K562 (cell line): ENCODE data around the gene SSBP2. TPM values are rescaled to one million over a fixed set of nuclear protein-coding genes. Genes with fewer than 3 reads are reported as not detected.
A peak's percentile ranks its signal among the peaks of the same experiment; 100 is the strongest.

Experiments used
- CEBPB ChIP-seq: fragments of 450-650 bp; IDR thresholded peaks from 2 replicates; pipeline ENCODE4 v1.6.1; 2016; ENCODE audit warnings: missing genetic modification characterization, missing compliant biosample characterization
- FOXK2 ChIP-seq, 2 experiments: fragments of 450-650 bp; IDR thresholded peaks in 1 of 2; conservative IDR thresholded peaks in 1 of 2; 2 replicates each; pipeline ENCODE4 v1.6.1; 2016; ENCODE audit warnings: low read depth in 2 of 2, mild to moderate bottlenecking in 1 of 2
- GATA2 ChIP-seq: sonication (generic); formaldehyde crosslinking; IDR thresholded peaks from 2 replicates; pipeline ENCODE4 v1.4.0; 2020; ENCODE audit warnings: mild to moderate bottlenecking, missing genetic modification reagents
- HBP1 ChIP-seq: fragments of 450-650 bp; formaldehyde crosslinking; IDR thresholded peaks from 2 replicates; pipeline ENCODE4 v1.4.0; 2022; ENCODE audit warnings: missing genetic modification characterization
- LCOR ChIP-seq: sonication (generic); formaldehyde crosslinking; IDR thresholded peaks from 2 replicates; pipeline ENCODE4 v1.8.0; 2022; ENCODE audit warnings: mild to moderate bottlenecking, missing genetic modification reagents
- MAFG ChIP-seq: fragments of 450-650 bp; conservative IDR thresholded peaks from 2 replicates; pipeline ENCODE4 v1.6.1; 2016; ENCODE audit warnings: missing genetic modification characterization, missing compliant biosample characterization
- SMAD4 ChIP-seq: fragments of 250-450 bp; sonication (Bioruptor Pico); conservative IDR thresholded peaks from 2 replicates; pipeline ENCODE4 v1.8.0; 2021; ENCODE audit warnings: inconsistent platforms, mild to moderate bottlenecking, moderate library complexity
- STAG1 ChIP-seq: sonication (generic); formaldehyde crosslinking; IDR thresholded peaks from 2 replicates; pipeline ENCODE4 v1.5.0; 2020; ENCODE audit warnings: missing genetic modification reagents, borderline replicate concordance
- THRA ChIP-seq: fragments of 450-650 bp; IDR thresholded peaks from 2 replicates; pipeline ENCODE4 v1.6.1; 2017; ENCODE audit warnings: mild to moderate bottlenecking, moderate library complexity
- YBX1 ChIP-seq: fragments of 450-650 bp; IDR thresholded peaks from 2 replicates; pipeline ENCODE4 v1.7.1; 2016; ENCODE audit warnings: mild to moderate bottlenecking
- ZNF217 ChIP-seq: sonication (generic); formaldehyde crosslinking; IDR thresholded peaks from 2 replicates; pipeline ENCODE4 v1.8.0; 2022; ENCODE audit warnings: mild to moderate bottlenecking, missing genetic modification reagents
- ZNF282 ChIP-seq: sonication (generic); formaldehyde crosslinking; IDR thresholded peaks from 2 replicates; pipeline ENCODE4 v1.8.1; 2023; ENCODE audit warnings: missing genetic modification reagents
- ZNF644 ChIP-seq: fragments of 200-800 bp; sonication (Bioruptor generic); IDR thresholded peaks from 2 replicates; pipeline ENCODE4 v1.6.1; 2016; ENCODE audit warnings: low read depth, missing genetic modification characterization, missing compliant biosample characterization
- polyA plus RNA-seq, 8 experiments: library from polyadenylated mRNA; depleted of rRNA in 4 of 8; stranded (reverse) in 5 of 8; unstranded in 3 of 8; fragments of >200 nt; fragmentation: Nextera tagmentation in 2 of 8; fragmentation: Illumina TruSeq in 1 of 8; extraction: Ambion mirVana in 2 of 8; extraction: Trizol in 1 of 8; gene quantifications; 2 replicates each; pipeline versions ENCODE4 v1.2.1 to v1.2.3, GENCODE V29; 2011 to 2014; ENCODE audit warnings: inconsistent platforms in 1 of 8, missing spikeins in 1 of 8
- total RNA-seq, 7 experiments: library from RNA; depleted of rRNA in 6 of 7; stranded (reverse); fragments of >200 nt in 6 of 7; fragmentation: Illumina TruSeq in 2 of 7; extraction: Trizol in 2 of 7; gene quantifications; 2 replicates each; pipeline versions ENCODE4 v1.2.1 to v1.2.3, GENCODE V29; 2011 to 2021; ENCODE audit warnings: low replicate concordance in 1 of 7
- TF ChIP-seq, protein P1 (sequence below), 2 experiments: fragments of 450-650 bp; formaldehyde crosslinking in 1 of 2; IDR thresholded peaks; 2 replicates each; pipeline versions ENCODE4 v1.4.0 to v1.6.1; 2014 to 2020; ENCODE audit warnings: mild to moderate bottlenecking in 2 of 2, borderline replicate concordance in 1 of 2, low read depth in 1 of 2
- TF ChIP-seq, protein P2 (sequence below): sonication (generic); formaldehyde crosslinking; IDR thresholded peaks from 2 replicates; pipeline ENCODE4 v1.8.0; 2022; ENCODE audit warnings: mild to moderate bottlenecking, missing genetic modification reagents

The SSBP2 gene
- total and polyA plus RNA-seq, 9 of the 15 experiments (the other 6 are each of a cell fraction or from before 2014, with no cell fraction given): 22.3 to 133 (median 42.1) TPM

- TF ChIP-seq CEBPB (tag): peak; percentile 86
- no peak for TF ChIP-seq MAFG
- no peak for TF ChIP-seq STAG1 (CRISPR knock-in tag)
- TF ChIP-seq SMAD4 (CRISPR knock-in tag): no peak
- TF ChIP-seq HBP1 (CRISPR knock-in tag): no peak
- TF ChIP-seq, protein P1, sequence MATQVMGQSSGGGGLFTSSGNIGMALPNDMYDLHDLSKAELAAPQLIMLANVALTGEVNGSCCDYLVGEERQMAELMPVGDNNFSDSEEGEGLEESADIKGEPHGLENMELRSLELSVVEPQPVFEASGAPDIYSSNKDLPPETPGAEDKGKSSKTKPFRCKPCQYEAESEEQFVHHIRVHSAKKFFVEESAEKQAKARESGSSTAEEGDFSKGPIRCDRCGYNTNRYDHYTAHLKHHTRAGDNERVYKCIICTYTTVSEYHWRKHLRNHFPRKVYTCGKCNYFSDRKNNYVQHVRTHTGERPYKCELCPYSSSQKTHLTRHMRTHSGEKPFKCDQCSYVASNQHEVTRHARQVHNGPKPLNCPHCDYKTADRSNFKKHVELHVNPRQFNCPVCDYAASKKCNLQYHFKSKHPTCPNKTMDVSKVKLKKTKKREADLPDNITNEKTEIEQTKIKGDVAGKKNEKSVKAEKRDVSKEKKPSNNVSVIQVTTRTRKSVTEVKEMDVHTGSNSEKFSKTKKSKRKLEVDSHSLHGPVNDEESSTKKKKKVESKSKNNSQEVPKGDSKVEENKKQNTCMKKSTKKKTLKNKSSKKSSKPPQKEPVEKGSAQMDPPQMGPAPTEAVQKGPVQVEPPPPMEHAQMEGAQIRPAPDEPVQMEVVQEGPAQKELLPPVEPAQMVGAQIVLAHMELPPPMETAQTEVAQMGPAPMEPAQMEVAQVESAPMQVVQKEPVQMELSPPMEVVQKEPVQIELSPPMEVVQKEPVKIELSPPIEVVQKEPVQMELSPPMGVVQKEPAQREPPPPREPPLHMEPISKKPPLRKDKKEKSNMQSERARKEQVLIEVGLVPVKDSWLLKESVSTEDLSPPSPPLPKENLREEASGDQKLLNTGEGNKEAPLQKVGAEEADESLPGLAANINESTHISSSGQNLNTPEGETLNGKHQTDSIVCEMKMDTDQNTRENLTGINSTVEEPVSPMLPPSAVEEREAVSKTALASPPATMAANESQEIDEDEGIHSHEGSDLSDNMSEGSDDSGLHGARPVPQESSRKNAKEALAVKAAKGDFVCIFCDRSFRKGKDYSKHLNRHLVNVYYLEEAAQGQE (IDR thresholded peaks at IDR 0.05; ENCODE audit: borderline replicate concordance): peak; percentile 14; the same call in 1 of the 2 replicates
- TF ChIP-seq, protein P1 (CRISPR knock-in tag; IDR thresholded peaks at IDR 0.05; ENCODE audit: low read depth): no peak
- peak; percentile 36; the same call in 1 of the 2 replicates for TF ChIP-seq GATA2 (CRISPR knock-in tag)
- TF ChIP-seq FOXK2 (conservative IDR thresholded peaks at IDR 0.05 in 1 of 2, IDR thresholded peaks at IDR 0.05 in 1 of 2; ENCODE audit: low read depth in 2 of 2): peak; percentile 67 to 79
- no peak for TF ChIP-seq ZNF644
- TF ChIP-seq ZNF217 (CRISPR knock-in tag): no peak
- no peak for TF ChIP-seq YBX1
- TF ChIP-seq, protein P2, sequence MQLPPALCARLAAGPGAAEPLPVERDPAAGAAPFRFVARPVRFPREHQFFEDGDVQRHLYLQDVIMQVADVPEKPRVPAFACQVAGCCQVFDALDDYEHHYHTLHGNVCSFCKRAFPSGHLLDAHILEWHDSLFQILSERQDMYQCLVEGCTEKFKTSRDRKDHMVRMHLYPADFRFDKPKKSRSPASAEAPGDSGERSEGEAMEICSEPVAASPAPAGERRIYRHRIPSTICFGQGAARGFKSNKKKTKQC (CRISPR knock-in tag): no peak
- TF ChIP-seq LCOR: no peak
- no peak for TF ChIP-seq ZNF282 (CRISPR knock-in tag)
- no peak for TF ChIP-seq THRA
Observed at GRCh38 chr5:81579262-81579924, 171.5 kb downstream of the SSBP2 start (continued).
